Stimulated activated CD8-positive, alpha-beta memory T cell treated with anti-CD3 and anti-CD28 coated beads, Interleukin-15, amount 100 ng/mL, for 1 hour (primary cell): ENCODE results near the gene MXRA8.

Experiments used
- DNase-seq: peaks from one replicate; pipeline ENCODE4 v3.0.0-alpha.2; 2020; ENCODE audit warnings: low read depth

MXRA8 gene

DNA sequence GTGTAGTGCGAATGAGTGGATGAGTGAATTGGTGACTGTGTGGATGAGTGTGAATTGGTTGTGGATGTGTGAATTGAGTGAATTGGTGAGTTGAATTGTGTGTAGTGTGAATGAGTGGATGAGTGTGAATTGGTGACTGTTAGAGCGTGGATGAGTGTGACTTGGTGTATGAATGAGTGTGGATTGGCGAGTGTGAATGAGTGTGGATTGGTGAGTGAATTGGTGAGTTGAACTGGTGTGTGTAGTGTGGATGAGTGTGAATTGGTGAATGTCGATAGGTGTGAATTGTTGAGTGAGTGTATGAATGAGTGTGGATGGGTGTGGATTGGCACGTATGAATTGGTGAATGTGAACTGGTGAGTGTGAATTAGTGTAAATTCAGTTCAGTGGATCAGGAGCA, 9.0 kb upstream of the MXRA8 start:
- DNase-seq = no peak

DNA sequence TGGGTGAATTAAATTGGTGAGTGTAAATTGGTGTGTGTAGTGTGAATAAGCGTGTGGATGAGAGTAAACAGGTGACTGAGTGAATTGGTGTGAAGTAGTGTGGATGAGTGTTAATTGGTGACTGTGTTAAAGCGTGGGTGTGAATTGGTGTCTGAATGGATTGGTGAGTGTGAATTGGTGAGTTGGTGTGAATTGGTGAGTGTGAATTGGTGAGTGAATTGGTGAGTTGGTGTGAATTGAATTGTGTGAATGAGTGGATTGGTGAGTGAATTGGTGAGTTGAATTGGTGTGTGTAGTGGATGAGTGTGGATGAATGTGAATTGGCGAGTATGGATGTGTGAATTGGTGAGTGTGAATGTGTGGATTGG, 8.3 kb upstream of the MXRA8 start:
- DNase-seq = no peak

DNA sequence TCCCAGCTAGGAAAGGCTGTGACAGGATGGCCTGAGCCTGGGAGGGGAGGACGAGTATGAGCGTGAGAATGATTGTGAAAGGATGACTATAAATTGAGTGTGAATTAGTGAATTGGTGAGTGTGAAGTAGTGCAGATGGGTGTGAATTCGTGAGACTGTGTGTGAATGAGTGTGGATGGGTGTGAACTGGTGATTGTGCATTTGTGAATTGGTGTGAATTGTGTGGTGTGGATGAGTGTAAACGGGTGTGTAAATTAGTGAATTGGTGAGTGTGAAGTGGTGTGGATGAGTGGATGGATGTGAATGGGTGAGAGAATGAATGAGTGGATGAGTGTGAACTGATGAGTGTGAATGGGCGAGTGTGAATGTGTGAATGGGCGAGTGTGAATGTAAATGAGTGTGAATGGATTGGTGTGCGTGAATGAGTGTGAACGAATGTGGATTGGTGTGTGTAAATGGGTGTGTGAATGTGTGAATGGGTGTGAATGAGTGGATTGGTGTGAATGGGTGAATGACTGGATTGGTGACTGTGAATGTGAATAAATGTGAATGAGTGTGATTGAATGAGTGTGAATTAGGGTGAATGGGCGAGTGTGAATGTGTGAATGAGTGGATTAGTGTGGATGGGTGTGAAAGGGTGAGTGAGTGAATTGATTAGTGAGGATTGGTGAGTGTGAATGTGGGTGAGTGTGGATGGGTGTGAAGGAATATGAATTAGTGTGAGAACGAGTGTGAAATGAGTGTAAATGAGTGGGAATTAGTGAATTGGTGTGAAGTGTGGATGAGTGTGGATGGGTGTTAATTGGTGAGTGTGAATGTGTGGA, 7.7 kb upstream of the MXRA8 start:
- DNase-seq = no peak

DNA sequence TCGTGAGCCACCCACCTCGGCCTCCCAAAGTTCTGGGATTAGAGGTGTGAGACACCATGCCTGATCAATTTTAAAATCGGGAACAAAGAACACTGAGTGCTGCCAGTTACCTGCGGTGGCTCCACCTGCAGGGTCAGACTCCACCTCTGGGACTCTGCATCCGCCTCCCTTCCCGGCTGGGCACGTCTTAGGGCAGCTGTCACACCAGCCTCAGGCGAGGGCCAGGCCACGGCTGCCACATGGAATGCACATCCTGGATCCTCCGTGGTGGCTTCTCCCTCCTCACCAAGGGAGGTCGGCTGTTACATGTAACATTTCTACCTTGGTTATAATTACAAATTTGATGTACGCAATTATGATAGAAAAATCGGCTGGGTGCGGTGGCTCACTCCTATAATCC, 5.9 kb upstream of the MXRA8 start:
- no peak for DNase-seq

DNA sequence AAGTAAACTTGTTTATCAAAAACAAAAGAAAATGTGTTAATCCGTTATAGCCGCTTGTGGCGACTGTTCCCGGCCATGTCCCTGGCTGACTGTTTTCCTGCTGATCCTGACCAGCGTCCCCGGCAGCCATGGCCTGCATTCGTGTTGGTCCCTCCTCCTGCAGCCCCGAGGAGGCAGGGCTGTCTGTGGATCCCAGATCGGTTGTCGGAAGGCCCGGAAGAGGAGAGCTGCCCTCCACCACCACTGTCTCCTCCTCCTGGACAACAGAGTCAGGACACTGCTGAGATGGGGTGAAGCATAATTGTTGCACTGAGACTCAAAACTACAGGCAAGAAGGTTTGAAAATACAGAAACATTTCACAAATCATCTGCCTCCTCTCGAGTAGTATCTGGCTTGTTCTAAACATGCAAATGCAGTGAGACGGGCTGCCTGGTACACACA, 3.6 kb upstream of the MXRA8 start:
- no peak for DNase-seq

DNA sequence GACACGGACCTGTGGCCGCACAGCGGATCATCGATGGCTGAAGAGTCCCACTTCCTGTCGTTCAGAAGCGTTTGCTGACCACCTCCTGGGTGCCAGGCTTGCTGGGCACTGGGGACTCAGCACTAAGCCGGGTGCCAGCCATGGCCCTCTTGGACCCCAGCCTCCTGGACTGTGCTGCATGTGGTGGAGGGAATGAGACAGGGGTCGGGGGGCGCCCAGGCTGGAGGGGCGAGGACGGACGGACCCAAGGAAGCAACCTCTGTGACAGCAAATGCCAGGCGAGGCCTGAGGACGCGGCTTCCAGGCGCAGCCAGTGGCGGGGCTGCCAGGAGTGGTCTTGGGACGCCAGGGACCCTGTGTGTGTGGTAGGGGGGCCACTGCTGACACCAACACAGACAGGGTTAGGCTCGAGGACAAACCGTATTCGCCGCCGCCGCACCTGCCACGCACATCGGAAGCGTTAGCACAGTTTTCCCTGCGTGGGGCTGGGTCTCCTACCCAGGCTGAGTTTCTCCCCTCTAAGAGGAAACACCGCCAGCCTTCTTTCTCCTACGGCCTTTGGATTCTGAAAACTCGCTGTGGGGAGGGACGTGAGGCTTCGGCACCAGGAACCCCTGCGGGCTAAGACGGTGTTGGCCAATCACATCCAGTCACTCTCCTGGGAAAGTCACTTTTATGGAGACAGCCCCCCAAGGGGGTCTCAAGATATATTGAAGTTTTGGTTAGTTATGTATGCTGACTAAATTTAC, 3.1 kb upstream of the MXRA8 start:
- no peak for DNase-seq

DNA sequence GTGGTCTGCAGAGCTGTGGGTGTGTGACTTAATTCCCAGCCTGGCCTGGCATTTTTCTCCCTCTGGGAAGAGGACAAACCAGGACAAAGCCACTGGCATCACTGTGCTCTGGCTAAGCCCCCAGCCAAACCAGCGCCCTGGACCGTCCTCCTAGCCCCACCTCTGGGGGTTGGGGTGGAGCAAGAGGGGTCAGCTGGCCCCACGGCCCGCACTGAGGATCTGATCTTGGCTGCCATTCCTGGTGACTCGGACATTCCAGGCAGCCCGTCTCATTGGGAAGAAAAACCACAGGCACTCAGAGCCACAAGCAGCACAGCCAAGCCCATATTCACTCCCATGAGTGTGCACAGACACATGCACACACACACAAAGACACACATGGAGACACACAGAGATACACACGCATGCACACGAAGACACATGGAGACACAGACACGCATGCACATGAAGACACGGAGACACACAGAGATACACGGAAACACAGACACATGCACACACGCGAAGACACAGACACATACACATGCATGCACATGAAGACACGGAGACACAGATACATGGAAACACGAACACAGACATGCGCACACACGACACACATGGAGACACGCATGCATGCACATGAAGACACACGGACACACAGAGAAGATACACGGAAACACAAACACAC, 2.3 kb upstream of the MXRA8 start:
- no peak for DNase-seq

DNA sequence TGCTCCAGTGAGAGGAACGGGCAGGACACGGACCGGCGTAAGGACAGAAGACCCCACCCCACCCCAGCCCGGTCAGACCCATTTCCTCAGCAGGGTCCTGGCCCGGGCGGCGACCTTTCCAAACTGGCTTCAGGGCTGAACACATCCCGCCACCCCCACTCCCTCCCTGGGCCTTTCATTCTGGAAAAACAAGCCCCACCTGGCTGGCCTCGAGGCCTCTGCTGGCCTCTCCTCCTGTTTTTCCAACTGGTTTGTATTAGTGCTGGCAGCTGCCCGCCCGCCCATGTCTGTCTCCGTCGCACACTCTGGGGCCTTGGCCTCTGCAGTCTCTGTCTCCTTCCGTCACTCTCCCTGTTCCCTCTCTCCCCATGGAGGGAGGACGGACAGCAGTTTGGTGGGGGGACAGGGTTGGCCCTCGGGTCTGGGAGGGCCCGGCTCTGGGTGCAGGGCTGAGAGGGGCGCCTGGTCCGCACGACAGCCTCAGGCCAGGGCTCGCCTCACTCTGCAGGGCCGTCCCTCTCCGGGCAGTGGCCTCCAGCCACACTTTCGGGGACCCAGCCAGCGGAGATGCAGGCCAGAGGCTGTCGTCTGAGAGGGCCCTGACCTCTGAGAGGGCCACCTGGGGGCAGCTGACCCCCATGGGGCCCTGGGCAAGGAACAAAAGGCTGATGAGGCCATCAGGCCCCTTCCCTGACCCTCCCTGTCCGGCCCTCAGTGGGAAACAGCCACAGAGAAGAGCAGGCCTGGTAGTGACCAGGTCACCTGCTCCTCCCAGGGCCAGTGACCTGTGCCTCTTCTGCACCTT, 1.5 kb upstream of the MXRA8 start:
- no peak for DNase-seq

DNA sequence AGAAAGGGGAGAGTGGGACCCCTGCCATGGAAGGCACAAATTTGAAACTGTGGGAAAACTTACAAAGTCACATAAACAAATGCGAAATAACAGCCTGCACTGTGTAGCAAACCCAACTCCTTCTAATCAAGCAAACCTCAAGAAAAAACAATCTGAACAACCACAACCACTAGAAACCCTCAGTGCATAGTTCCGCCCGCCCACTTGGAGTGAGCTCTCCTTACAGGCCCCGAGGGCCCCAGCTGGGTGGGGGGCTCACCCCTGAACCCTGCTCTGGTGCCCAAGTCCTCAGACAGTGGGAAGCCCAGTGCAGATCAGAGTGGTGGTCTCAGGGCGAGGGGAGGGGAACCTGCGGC, 931 bp upstream of the MXRA8 start:
- no peak for DNase-seq

DNA sequence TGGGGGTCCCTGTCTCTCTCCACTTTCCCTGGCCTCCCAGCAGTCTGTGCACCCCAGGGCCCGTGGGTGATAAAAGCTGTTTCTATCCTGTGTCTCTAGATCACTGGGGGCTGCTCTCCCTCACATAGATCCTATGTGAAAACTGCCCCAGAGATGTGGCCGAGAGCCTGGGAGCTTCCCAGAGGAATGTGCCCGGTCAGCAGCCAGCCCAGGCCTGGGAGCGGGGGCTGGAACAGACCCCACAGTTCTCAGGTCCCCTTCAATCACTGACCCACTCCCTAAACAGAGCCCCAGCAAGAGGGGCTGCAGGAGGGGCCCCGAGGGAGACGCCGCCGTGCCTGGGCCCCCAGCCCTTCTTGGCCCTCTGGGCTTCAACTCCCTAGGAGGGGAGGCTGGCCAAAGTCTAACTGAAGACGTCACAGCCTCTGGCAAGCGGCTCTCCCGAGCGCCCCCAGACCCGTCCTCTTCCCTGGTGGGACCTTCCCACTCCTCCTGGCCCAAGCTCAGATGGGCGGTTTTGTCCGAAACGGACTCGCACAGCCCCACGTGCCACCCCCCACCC, 403 bp downstream of the MXRA8 start:
- no peak for DNase-seq

DNA sequence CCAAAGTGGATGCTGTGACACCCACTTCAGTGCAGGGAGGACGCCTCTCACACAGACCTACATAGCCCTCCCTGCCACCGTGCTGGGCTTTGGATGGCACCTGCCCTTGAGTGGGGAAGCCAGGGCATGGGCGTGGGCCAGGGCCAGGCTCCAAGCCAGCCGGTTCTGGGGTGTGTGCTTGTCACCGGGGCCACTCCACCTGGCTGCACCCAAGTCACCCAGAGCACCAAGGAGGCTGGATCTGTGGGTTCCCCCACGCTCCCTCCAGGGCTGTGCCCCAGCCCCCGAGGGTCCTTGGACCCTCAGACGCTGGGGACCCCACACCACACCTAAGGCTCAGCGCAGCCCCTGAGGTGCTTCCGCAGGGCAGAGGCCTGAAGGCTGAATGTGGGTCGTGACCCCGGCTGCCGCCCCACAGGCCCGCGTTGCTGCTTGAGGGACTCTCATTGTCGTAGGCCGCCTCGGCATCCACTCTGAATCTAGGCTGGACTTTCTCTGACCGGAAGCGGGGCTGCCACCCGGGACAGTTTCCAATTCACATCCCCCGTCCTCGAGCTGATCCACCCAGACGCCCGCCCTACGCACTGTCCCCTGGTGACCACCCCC, 1.5 kb downstream of the MXRA8 start:
- no peak for DNase-seq

DNA sequence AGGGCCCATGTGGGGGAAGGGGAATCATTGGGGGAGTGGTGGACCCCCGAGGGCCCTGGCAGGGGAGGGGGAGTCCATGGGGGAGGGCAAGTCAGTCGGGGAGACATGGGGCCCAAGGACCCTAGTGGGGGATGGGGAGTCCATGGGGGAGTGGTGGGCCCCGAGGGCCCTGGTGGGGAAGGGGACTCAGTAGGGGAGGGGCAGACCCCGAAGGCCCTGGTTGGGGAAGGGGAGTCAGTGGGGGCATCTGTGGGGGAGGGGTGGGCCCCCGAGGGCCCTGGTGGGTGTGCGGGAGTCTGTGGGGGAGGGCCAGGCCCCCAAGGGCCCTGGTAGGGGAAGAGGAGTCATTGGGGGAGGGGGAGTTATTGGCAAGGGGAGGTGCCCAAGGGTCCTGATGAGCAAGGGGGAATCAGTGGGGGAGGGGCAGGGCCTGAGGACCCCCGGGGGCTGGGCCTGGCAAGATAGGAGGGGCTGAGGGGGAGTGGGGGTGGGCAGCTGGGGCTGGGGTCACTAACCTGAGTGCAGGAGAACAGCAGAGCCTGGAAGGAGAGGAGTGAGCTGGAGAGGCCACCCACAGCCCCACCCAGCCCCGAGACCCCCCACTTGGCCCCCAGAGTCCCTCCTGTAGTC, 2.1 kb downstream of the MXRA8 start:
- DNase-seq = no peak

DNA sequence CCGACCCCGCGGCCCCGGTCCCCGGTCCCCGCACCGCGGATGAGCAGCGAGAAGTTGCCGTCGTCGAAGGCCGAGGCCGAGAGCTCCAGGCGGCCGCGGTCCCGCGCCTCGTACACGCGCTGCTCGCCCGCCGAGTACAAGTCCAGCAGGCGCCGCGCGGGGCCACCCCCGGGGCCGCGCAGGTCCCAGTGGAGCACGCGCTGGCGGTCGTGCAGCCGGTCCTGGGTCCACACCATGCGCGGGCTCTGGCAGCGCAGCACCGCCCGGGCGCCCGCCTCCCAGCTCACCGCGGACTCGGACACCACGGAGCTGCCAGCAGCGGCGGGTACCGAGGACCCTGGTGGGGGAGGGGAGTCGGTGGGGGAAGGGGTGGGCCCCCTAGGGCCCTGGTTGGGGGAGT, 2.9 kb downstream of the MXRA8 start:
- no peak for DNase-seq

DNA sequence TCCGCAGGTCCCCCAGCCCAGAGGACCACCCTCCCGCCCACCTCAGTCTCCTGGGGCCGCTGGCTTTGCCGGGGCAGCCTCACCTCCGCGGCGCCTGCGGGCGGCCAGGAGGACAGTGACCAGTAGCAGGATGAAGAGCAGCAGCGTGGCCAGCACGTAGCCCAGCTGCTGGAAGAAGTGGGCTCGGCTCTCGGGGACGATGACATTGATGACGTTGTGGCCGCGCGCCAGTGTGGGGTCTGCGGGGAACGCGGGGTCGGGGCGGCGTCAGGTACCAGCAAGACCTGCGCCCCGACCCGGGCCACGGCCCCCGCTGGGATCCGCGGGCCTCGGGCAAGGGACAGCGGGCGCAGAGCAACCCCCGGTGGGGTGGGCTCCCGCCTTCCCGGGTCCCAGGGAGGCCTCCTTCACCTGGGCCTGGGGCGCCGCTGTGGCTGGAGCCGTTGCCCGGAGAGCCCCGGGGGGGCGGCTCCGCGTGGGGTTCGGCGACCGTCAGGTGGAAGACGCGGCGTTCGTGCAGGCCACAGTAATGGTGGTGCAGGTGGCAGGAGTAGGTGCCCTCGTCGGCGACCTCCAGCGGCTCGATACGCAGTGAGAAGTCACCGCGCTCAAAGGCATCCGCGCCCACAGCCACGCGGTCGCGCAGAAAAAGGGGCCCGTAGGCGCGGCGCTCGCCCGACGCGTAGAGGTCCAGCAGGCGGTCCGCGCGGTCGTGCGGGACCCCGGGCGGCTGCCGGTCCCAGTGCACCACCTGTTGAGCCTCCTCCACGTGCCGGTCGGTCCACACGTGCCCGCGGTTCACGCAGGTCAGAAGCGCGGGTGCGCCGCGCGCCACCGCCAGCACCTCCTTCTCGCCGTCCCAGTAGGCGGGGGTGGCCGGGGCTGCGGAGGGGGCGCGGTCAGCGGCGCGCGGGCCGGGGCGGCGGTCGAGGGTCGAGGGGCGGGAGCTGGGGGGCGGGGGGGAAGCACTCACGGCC, 3.8 kb downstream of the MXRA8 start:
- no peak for DNase-seq

DNA sequence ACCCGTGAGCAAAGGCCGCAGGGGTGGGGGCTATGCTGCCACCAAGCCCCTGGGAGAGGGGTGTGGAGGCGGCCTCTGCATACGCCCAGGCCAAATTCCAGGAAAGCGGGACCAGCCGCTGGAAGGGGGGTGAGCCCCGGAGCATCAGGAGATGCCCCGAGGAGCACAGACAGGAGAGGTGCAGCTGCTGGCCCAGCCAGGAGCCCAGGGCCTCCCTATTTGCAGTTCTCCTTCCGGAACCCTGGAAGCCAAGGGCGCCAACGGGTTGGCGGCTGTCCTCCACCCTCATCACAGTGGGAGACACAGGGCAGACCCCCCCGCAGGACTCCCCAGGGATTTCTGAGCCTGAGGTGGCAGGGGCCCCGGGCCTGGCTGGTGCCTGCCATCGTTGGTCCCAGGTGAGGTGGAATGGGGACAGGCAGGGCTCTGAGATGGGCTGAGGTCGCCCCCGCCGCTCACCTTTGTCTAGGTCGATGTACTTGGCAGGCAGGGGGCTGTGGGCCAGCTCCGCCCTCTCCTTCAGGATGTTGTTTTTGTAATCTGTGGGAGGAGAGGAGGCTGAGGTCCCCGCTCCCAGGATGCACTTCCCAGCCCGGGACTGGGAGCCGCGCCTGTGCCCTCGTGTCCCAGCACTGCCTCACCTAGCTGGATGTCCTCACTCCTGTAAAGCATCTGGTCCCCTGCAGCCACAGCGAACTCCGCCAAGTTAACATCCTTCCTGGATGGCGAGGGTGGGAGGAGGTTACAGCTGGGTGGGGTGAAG, 4.8 kb downstream of the MXRA8 start:
- no peak for DNase-seq

DNA sequence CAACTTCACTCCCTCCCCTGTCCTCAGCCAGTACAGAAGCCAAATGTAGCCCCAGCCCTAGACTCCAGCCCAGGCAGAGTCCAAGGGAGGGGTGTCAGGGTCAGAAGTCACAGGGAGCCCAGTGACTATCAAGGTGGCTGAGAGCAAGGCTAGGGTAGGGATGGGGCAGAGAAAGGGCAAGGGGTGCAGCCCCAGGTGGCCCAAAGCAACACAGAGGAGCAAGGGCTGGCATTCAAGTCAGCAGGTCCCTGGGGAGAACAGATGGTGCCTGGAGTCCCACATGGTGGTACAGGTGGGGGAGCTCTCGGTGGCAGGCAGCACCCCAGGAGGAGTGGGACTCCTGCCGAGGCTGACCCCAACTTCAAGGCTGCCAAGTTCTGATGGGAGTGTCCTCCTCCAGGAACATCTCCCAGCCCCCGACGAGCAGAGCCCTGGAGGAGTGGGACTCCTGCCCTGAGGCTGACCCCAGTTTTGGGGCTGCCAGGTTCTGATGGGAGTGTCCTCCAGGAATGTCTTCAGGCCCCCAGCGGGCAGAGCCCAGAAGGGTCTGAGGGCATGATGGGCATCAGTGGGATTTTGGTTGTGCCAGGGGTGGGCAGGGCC, 5.5 kb downstream of the MXRA8 start:
- DNase-seq = no peak

DNA sequence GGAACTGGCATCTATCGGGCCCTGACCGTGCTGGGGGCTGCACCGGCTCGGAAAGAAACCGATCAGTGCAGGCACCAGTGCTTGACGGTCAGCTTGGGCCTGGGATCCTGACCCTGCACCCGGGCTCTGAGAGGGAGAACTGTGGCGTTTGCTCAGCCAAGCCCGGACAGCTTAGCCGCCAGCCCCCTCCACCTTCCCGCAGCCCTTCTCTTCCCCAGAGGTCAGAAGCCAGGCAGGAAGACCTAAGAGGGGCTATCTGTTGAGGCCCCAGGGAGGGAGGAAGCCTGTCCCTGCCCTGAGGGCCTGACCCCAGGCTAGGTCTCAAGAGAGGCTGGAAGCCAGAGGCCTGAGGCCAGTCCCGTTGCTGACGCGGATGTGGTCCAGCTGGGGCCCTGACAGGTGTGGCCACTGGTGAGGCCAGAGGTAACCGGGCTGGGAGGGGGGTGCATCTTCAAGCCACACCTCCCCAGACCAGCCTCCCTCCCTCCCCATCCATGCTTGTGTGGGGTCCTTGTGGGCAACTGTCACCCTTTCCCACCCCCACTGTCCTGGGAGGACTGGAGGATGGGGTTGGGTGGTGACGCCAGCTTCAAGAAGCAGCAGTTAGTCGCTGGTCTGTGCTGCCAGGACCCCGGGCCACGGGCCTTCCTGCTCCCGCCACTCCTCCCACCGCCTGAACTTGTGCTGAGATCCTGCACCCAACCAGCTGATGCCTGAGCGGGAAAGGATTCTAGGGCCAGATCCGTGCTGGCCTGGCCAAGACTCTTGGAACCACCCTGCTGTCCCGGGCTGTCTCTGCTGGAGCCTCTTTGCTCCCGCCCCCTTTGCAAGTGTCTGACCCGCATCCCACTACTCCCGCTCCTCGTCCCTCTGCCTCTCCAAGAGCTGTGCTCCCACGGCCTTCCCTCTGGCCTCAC, 6.6 kb downstream of the MXRA8 start:
- DNase-seq = no peak
